GM18499 (cell line): ENCODE data around the gene PLS1.
A peak's percentile ranks its signal among the peaks of the same experiment; 100 is the strongest.
"Not testable (repeated sequence)": the region's sequence is repeated elsewhere in the genome, so short reads cannot be mapped to it uniquely, and the experiment has no call there.

Source experiments
- ATAC-seq: cut with Tn5 transposase; IDR thresholded peaks from one replicate; pipeline ENCODE4 v1.9.1; 2021; ENCODE audit warnings: moderate number of reproducible peaks; ENCODE audit not compliant: insufficient read depth, unreplicated experiment

PLS1 gene

GRCh38 chr3:142676151-142676550 is 80.0 kb downstream of the PLS1 start:
- ATAC-seq: no peak

DNA sequence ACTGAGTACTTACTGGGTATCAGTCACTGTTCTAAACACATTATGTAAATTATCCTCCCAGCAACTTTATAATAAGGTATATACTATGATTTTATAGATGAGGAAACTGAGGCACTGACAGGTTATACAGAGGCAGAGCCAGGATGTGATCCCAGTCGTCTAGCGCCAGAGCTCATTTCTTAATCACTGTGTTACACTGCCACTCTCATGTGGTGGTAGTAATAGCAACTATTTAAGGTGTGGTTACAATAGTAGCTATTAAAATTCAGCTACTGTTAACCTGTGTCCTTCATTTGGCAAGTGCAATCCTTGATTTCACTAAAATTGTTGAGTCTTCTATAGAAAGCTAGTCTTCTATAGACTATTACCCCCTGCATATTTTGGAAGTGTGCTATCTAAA is 84.5 kb downstream of the PLS1 start:
- no peak for ATAC-seq

- ATAC-seq: no peak
Measured at GRCh38 chr3:142690613-142691012, 94.4 kb downstream of the PLS1 start.

DNA sequence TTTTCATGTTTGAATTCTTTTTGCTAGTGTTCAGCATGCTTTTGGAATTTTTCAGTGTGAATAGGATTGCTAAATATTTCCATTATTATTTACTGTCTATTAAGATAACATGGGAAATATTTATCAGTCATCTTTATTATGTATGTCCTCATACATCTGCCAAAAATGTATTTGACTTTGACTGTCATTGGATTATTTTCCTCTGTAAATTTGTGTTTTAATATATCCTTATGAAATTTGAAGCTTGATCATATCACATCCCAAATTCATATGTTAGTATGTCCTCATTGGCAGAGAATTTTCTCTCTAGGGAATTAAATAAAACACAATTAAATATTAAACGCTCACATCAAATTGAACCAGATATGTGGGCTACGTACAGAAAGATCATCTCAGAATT is 95.3 kb downstream of the PLS1 start:
- ATAC-seq: no peak

- no peak for ATAC-seq
Measured at GRCh38 chr3:142693136-142693853, 97.1 kb downstream of the PLS1 start.

DNA sequence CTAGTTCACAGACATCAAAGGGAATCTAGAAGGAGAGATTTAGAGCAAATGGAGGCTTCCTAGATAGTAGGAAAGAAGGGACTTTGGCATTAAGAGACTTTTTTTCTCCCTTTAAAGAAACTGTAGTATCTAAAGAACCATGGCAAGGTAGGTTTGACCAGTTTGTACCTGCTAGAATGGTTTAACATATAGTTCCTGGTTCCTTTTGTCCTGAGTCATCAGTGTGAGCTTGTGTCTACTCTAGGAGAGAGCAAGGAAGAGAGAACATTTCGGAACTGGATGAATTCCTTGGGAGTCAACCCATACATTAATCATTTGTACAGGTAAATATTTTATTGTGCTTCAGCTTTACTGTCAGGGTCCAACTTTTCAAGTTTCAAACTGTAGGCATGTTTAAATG is 98.0 kb downstream of the PLS1 start:
- no peak for ATAC-seq

DNA sequence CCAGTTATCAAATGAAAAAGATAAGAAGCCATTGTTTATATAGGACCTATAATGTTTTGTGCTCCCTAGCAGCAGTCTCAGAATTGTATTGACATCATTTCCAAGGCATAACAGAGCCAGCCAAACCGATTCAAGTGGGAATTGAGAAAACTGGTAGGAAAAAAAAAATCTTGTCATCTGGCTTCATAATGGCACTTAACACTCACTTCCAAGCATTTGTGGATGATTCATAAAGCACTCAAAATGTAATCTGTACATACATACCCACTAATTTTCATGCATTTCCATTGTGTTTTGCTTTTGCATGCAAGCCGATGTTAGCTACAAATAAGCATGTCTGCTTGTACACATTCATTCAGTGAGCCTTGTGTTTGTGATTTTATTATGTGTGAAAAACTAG is 109.0 kb downstream of the PLS1 start:
- ATAC-seq: no peak

DNA sequence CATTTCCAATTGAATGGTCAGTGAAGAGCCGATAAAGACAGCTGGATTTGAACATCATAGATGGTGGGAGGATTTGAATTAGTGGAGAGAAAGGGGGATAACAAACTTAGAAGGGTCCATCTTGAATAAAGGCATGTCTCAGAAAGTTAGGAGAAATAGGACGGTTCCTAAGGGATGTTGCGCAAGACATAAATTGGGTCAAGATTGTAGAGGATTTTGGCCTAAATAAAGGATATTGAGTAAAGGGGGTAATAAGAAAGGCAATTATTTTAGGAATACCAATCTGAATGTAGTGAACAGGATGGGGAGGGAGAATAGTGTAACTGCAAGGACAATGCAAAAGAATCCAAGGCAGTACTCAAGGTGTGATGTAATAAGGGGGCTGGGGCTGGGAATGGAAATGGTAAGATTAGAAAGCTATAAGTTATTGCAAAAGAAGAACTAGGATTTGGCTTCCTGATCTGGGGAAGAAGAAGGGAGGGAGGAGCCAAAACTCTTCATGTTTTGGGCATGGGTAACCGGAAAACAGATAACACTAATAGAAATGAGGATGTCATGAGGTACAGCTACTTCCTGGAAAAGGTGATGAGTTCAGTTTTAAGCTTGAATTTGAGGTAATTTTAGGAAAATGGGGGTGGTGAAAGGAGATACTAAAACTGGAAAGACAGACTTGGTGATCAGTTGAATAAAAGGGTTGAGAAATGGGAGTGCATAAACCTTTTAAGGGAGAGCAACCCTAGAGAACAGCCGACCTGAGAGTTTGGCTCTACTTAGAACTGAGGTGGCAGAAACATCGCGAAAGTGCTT is 110.3 kb downstream of the PLS1 start:
- no peak for ATAC-seq

- no peak for ATAC-seq
Measured at GRCh38 chr3:142709207-142709606, 113.0 kb downstream of the PLS1 start.

DNA sequence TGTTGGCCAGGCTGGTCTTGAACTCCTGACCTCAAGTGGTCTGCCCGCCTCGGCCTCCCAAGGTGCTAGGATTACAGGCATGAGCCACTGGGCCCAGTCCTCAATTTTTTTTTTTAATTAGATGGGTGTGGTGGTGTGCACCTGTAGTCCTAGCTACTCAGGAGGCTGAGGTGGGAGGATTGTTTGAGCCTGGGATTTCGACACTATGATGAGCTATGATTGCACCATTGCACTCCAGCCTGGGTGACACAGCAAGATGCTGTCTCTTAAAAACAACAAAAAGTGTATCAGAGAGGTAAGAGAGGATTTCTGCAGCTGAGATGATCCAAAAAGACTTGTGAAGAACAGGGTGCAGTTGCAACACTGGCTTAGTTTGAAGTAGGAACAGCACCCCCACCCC is 118.7 kb downstream of the PLS1 start:
- ATAC-seq: not testable (repeated sequence)

DNA sequence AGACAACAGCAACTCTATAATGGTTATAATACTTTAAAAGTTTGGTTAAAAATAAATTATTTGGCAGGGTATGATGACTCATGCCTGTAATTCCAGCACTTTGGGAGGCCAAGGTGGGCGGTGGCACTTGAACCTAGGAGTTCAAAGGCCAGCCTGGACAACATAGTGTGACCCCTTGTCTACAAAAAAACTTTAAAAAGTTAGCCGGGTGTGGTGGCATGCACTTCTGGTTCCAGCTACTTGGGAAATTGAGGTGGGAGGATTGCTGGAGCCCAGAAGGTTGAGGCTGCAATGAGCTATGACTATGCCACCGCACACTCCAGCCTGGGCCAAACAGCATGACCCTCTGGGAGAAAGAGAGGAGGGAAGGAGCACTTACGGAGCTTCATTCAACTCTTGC is 119.9 kb downstream of the PLS1 start:
- ATAC-seq: no peak

- ATAC-seq: peak; percentile 20
Measured at GRCh38 chr3:142723665-142723967, 127.4 kb downstream of the PLS1 start.

GRCh38 chr3:142723968-142724681 is 127.9 kb downstream of the PLS1 start, which contains the start of gene TRPC1:
TSS of gene TRPC1 (plus strand) at chr3:142724034. CDS start at chr3:142724560, 526 bp downstream.
- ATAC-seq: peak; percentile 70

- no peak for ATAC-seq
Measured at GRCh38 chr3:142724682-142725356, 128.6 kb downstream of the PLS1 start.

DNA sequence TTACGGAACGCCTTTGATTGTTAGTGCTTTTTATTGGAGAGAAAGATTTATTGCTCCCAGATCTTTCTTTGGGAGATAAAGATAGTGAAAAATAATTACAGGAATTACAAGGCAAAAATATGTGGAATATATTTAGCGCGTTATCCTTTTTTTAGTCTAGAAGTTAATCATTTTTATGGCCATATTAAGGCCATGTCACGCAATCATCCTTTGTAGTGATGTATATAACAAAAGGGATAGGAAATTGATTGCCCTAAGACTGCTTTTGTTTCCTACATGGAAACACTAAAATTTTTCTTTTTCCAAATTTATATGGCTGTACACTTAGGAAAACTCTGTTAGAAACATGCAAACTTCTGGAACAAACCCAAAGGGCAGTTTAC is 129.2 kb downstream of the PLS1 start:
- ATAC-seq: no peak

GRCh38 chr3:142726017-142726416 is 129.8 kb downstream of the PLS1 start:
- ATAC-seq: no peak

- ATAC-seq: no peak
Measured at GRCh38 chr3:142732066-142732465, 135.9 kb downstream of the PLS1 start.

DNA sequence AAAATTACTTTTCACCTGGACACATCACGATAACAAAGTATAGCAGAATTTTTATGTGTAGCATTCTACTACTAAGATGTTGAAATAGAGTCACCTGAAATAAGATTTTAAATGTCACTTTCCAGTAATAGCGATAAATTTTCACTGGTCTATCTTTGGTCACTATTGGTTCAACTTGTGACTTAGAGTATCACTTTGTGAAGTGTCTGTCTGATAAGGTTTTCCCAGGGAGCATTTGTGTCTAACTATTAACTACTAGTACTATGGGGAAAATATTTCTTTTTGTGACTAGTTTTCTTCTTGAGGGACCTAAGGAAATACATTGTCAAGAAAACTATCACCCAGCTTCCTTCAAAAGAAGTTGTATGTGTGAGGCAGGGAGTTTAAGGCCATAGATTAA is 138.6 kb downstream of the PLS1 start:
- no peak for ATAC-seq

DNA sequence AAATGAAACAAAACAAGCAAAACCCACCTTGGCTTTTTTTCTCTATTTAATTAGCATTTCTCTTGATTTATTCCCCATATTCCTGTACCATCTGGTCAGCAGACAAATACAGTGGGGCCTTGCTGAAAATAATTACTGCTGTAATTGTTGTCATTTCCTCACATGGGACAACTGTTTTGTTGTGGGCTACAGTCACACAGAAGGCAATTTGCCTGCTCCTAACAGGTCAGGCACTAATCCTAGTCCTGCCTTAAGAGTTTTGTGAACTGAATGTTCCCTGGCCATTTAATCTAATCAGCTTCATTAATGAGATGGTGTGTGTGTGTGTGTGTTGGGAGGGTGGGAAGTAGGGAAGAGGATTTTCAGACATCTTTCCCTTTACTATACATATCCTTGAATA is 139.3 kb downstream of the PLS1 start:
- ATAC-seq: no peak

- no peak for ATAC-seq
Measured at GRCh38 chr3:142738396-142738795, 142.2 kb downstream of the PLS1 start.

DNA sequence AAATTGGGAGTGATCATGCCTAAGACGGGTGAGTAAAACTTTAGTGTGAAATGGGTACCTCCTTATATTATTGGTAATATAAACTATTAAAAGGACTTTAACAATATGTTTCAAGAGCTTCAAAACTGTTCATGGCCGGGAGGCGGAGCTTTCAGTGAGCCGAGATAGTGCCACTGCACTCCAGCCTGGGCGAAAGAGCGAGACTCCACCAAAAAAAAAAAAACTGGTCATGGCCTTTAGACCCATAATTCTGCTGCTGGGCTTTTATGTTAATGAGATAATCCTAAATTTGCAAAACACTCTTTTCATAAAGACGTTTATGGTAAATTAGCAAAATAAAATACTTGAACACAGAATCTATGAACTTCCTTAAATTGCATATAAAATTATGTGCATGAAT is 150.5 kb downstream of the PLS1 start:
- ATAC-seq: no peak
